HT1080 (cell line): ENCODE results near the gene ZNHIT3. TPM values are rescaled to one million over a fixed set of nuclear protein-coding genes. Genes with fewer than 3 reads are reported as not detected.
"Not testable (repeated sequence)": the region's sequence is repeated elsewhere in the genome, so short reads cannot be mapped to it uniquely, and the experiment has no call there.

Experiments used
- DNase-seq: peaks from one replicate; pipeline ENCODE4 v3.0.0-alpha.2; 2015; ENCODE audit warnings: low read depth
- polyA plus RNA-seq, 2 experiments: library from polyadenylated mRNA; depleted of rRNA; stranded (reverse); fragments of >200 nt; gene quantifications; 2 replicates each; pipeline ENCODE4 v1.2.3, GENCODE V29; 2015
- total RNA-seq: library from RNA; depleted of rRNA; stranded (reverse); fragments of >200 nt; shearing (Covaris generic); gene quantifications from 2 replicates; pipeline ENCODE4 v1.2.3, GENCODE V29; 2014; rRNA removed

Gene ZNHIT3
- total RNA-seq = 51.7 and 55.4 TPM in 2 replicates
- polyA plus RNA-seq (2015; cell fraction: cytosol; rRNA removed) = 64.2 and 65.1 TPM in 2 replicates
- polyA plus RNA-seq (2015; cell fraction: nucleus; rRNA removed) = 39.3 and 46.3 TPM in 2 replicates

- DNase-seq = peak; percentile 88
Measured at GRCh38 chr17:36486204-36487194, at the start of gene ZNHIT3. TSS of gene ZNHIT3 (plus strand) at chr17:36486681. CDS start at chr17:36486700, 19 bp downstream.

GRCh38 chr17:36441792-36442191, 44.7 kb upstream of the ZNHIT3 start:
- DNase-seq = not testable (repeated sequence)

- no peak for DNase-seq
Measured at GRCh38 chr17:36443777-36444176, 42.7 kb upstream of the ZNHIT3 start.

- not testable (repeated sequence) for DNase-seq
Measured at GRCh38 chr17:36449997-36450396, 36.5 kb upstream of the ZNHIT3 start.

- not testable (repeated sequence) for DNase-seq
Measured at GRCh38 chr17:36452888-36453287, 33.6 kb upstream of the ZNHIT3 start.

- DNase-seq = not testable (repeated sequence)
Measured at GRCh38 chr17:36457701-36458100, 28.8 kb upstream of the ZNHIT3 start.

- DNase-seq = no peak
Measured at GRCh38 chr17:36459045-36459444, 27.4 kb upstream of the ZNHIT3 start.

GRCh38 chr17:36459601-36460000, 26.9 kb upstream of the ZNHIT3 start:
- DNase-seq = no peak

- DNase-seq = no peak
Measured at GRCh38 chr17:36460265-36460937, 26.1 kb upstream of the ZNHIT3 start.

GRCh38 chr17:36461330-36462110, 25.0 kb upstream of the ZNHIT3 start:
- DNase-seq = no peak

GRCh38 chr17:36463916-36464764, 22.3 kb upstream of the ZNHIT3 start:
- peak; percentile 83 for DNase-seq

- no peak for DNase-seq
Measured at GRCh38 chr17:36464765-36465088, 21.8 kb upstream of the ZNHIT3 start.

- DNase-seq = no peak
Measured at GRCh38 chr17:36468903-36469635, 17.4 kb upstream of the ZNHIT3 start.

- no peak for DNase-seq
Measured at GRCh38 chr17:36469733-36470132, 16.7 kb upstream of the ZNHIT3 start.

GRCh38 chr17:36470499-36470898, 16.0 kb upstream of the ZNHIT3 start:
- DNase-seq = no peak

GRCh38 chr17:36474571-36474970, 11.9 kb upstream of the ZNHIT3 start:
- no peak for DNase-seq

- DNase-seq = no peak
Measured at GRCh38 chr17:36475346-36475970, 11.0 kb upstream of the ZNHIT3 start.

GRCh38 chr17:36481829-36482228, 4.7 kb upstream of the ZNHIT3 start:
- no peak for DNase-seq
